HuH-7 (cell line): Measurements from ENCODE around the gene DENND2A.
"Not testable (repeated sequence)": the region's sequence is repeated elsewhere in the genome, so short reads cannot be mapped to it uniquely, and the experiment has no call there.

Source experiments
- DNase-seq: peaks from one replicate; pipeline ENCODE4 v3.0.0; 2011; ENCODE audit warnings: low spot score

Gene DENND2A

GRCh38 chr7:140544388-140544826 is 96.2 kb downstream of the DENND2A start:
- no peak for DNase-seq

GRCh38 chr7:140542228-140542603 is 98.4 kb downstream of the DENND2A start:
- no peak for DNase-seq

GRCh38 chr7:140541513-140542227 is 98.9 kb downstream of the DENND2A start:
- DNase-seq, result peak; percentile 63

GRCh38 chr7:140541176-140541512 is 99.5 kb downstream of the DENND2A start:
- DNase-seq, result no peak

GRCh38 chr7:140540136-140540777 is 100.4 kb downstream of the DENND2A start:
- no peak for DNase-seq

- DNase-seq, result no peak
Observed at GRCh38 chr7:140539461-140539860, 101.2 kb downstream of the DENND2A start.

GRCh38 chr7:140537750-140538482 is 102.7 kb downstream of the DENND2A start:
- DNase-seq, result no peak

GRCh38 chr7:140534743-140535142 is 105.9 kb downstream of the DENND2A start:
- DNase-seq, result no peak

GRCh38 chr7:140533394-140533872 is 107.2 kb downstream of the DENND2A start:
- DNase-seq, result peak; percentile 44

- not testable (repeated sequence) for DNase-seq
Observed at GRCh38 chr7:140529428-140529827, 111.2 kb downstream of the DENND2A start.

GRCh38 chr7:140526787-140527664 is 113.6 kb downstream of the DENND2A start:
- DNase-seq, result no peak

GRCh38 chr7:140526214-140526613 is 114.4 kb downstream of the DENND2A start:
- no peak for DNase-seq

GRCh38 chr7:140525743-140526142 is 114.9 kb downstream of the DENND2A start:
- no peak for DNase-seq

- DNase-seq, result no peak
Observed at GRCh38 chr7:140521421-140521820, 119.2 kb downstream of the DENND2A start.

GRCh38 chr7:140519007-140519399 is 121.6 kb downstream of the DENND2A start:
- DNase-seq, result no peak

- no peak for DNase-seq
Observed at GRCh38 chr7:140518370-140519006, 122.1 kb downstream of the DENND2A start.

GRCh38 chr7:140517546-140518369 is 122.9 kb downstream of the DENND2A start:
- peak; percentile 96 for DNase-seq

- no peak for DNase-seq
Observed at GRCh38 chr7:140512317-140513000, 128.2 kb downstream of the DENND2A start.

GRCh38 chr7:140509789-140510188 is 130.8 kb downstream of the DENND2A start:
- DNase-seq, result no peak

GRCh38 chr7:140507556-140507955 is 133.1 kb downstream of the DENND2A start:
- DNase-seq, result not testable (repeated sequence)
